ENCODE measurements around the gene OBSL1.

The OBSL1 gene

GRCh38 chr2:219544567-219544966, 26.8 kb downstream of the OBSL1 start:
- no peak for DNase-seq (ENCODE audit: extremely low read depth, low read depth)
- TF ChIP-seq CTCF (IDR thresholded peaks at IDR 0.05; ENCODE audit: low read depth, low read length, missing control alignments): no peak
- peak overlapping the region; percentile 73; the same call in 1 of the 2 replicates for H3K4me3 ChIP-seq (replicated peaks; ENCODE audit: low read depth, low read length)

GRCh38 chr2:219543596-219544358, 27.6 kb downstream of the OBSL1 start, which contains the start of the genes CHPF and TMEM198:
TSS of gene CHPF (minus strand) at chr2:219543809. CDS start at chr2:219543538, 271 bp downstream.
TSS of gene TMEM198 (plus strand) at chr2:219544028. CDS start at chr2:219544728, 700 bp downstream.
- H3K4me3 ChIP-seq (replicated peaks; ENCODE audit: low read depth, low read length): peak within 1 kb of the TSS; percentile 73
- TF ChIP-seq CTCF (IDR thresholded peaks at IDR 0.05; ENCODE audit: low read depth, low read length, missing control alignments): no peak
- DNase-seq (ENCODE audit: extremely low read depth, low read depth): peak; percentile 89

GRCh38 chr2:219542931-219543595, 28.3 kb downstream of the OBSL1 start:
- no peak for TF ChIP-seq CTCF (IDR thresholded peaks at IDR 0.05; ENCODE audit: low read depth, low read length, missing control alignments)
- peak overlapping the region; percentile 73 for H3K4me3 ChIP-seq (replicated peaks; ENCODE audit: low read depth, low read length)
- DNase-seq (ENCODE audit: extremely low read depth, low read depth): no peak

- TF ChIP-seq CTCF (IDR thresholded peaks at IDR 0.05; ENCODE audit: low read depth, low read length, missing control alignments): peak; percentile 80
- DNase-seq (ENCODE audit: extremely low read depth, low read depth): no peak
- peak overlapping the region; percentile 73; the same call in 1 of the 2 replicates for H3K4me3 ChIP-seq (replicated peaks; ENCODE audit: low read depth, low read length)
These were observed 29.6 kb downstream of the OBSL1 start for GRCh38 chr2:219541611-219542180.

GRCh38 chr2:219540784-219541504, 30.4 kb downstream of the OBSL1 start:
- DNase-seq (ENCODE audit: extremely low read depth, low read depth): no peak
- no peak for TF ChIP-seq CTCF (IDR thresholded peaks at IDR 0.05; ENCODE audit: low read depth, low read length, missing control alignments)
- H3K4me3 ChIP-seq (replicated peaks; ENCODE audit: low read depth, low read length): no peak overlapping the region

GRCh38 chr2:219539926-219540678, 31.2 kb downstream of the OBSL1 start:
- DNase-seq (ENCODE audit: extremely low read depth, low read depth): no peak
- H3K4me3 ChIP-seq (replicated peaks; ENCODE audit: low read depth, low read length): no peak overlapping the region
- TF ChIP-seq CTCF (IDR thresholded peaks at IDR 0.05; ENCODE audit: low read depth, low read length, missing control alignments): no peak
